ENCODE results near the gene FAM167B. TPM values are rescaled to one million over a fixed set of nuclear protein-coding genes. Genes with fewer than 3 reads are reported as not detected.

FAM167B gene
- total RNA-seq, 2 experiments from 2014 or later, result 1.6 to 1.8 TPM

- Histone ChIP-seq H4K20me1 (ENCODE audit: insufficient read depth, low read length) (no peaks in the 10 kb centered on the region), H3K79me2 (ENCODE audit: insufficient read depth, low read depth, low read length) (no peaks in the 10 kb centered on the region), H3K4me3 (ENCODE audit: low read depth, low read length, poor library complexity, severe bottlenecking) (no peak overlapping the region), H3K4me1 (ENCODE audit: insufficient read depth, low read length, poor library complexity, severe bottlenecking) (no peaks in the 10 kb centered on the region), H3K9me3 (ENCODE audit: low read length) (no peaks in the 10 kb centered on the region), H3K4me2 (ENCODE audit: low read length) (no peak overlapping the region), H3K27ac (ENCODE audit: low read depth, low read length, poor library complexity, severe bottlenecking) (no peak overlapping the region), H2AFZ (ENCODE audit: low read length) (no peak overlapping the region), H3K9me2 (ENCODE audit: insufficient read depth, low read length) (no peaks in the 10 kb centered on the region), H3K36me3 (ENCODE audit: insufficient read depth, low read length) (peaks cover 72% of the 10 kb centered on the region)
- ChIA-PET POLR2A (no interaction called here), CTCF (ENCODE audit: unreplicated experiment) (no interaction called here)
- TF ChIP-seq CTCF (conservative IDR thresholded peaks at IDR 0.05; ENCODE audit: low read length) (no peak), EZH2phosphoT487 (IDR thresholded peaks at IDR 0.05; ENCODE audit: borderline replicate concordance, low read depth, low read length) (no peak)
- DNase-seq (ENCODE audit: low spot score), result no peak
- intact Hi-C loops (cut with micrococcal nuclease; ENCODE audit: unreplicated experiment), result no loop called here
- BruUV-seq (replicated peaks), result no TSS peak
These were observed 15.1 kb upstream of the FAM167B start for GRCh38 chr1:32231843-32232432.

- H3K4me3 ChIP-seq (ENCODE audit: low read depth, low read length, poor library complexity, severe bottlenecking), result no peak overlapping the region
- peaks cover 65% of the 10 kb centered on the region for H3K36me3 ChIP-seq (ENCODE audit: insufficient read depth, low read length)
- CTCF ChIA-PET (ENCODE audit: unreplicated experiment), result no interaction called here
- no peak overlapping the region for H3K27ac ChIP-seq (ENCODE audit: low read depth, low read length, poor library complexity, severe bottlenecking)
- no peak overlapping the region for H2AFZ ChIP-seq (ENCODE audit: low read length)
- no peaks in the 10 kb centered on the region for H3K9me3 ChIP-seq (ENCODE audit: low read length)
- BruUV-seq (replicated peaks), result no TSS peak
- no peak for TF ChIP-seq EZH2phosphoT487 (IDR thresholded peaks at IDR 0.05; ENCODE audit: borderline replicate concordance, low read depth, low read length)
- no peak for TF ChIP-seq CTCF (conservative IDR thresholded peaks at IDR 0.05; ENCODE audit: low read length)
- H3K4me2 ChIP-seq (ENCODE audit: low read length), result no peak overlapping the region
- POLR2A ChIA-PET, result no interaction called here
- no peaks in the 10 kb centered on the region for H3K79me2 ChIP-seq (ENCODE audit: insufficient read depth, low read depth, low read length)
- DNase-seq (ENCODE audit: low spot score), result no peak
- H3K4me1 ChIP-seq (ENCODE audit: insufficient read depth, low read length, poor library complexity, severe bottlenecking), result no peaks in the 10 kb centered on the region
- intact Hi-C loops (cut with micrococcal nuclease; ENCODE audit: unreplicated experiment), result no loop called here
- H4K20me1 ChIP-seq (ENCODE audit: insufficient read depth, low read length), result no peaks in the 10 kb centered on the region
- H3K9me2 ChIP-seq (ENCODE audit: insufficient read depth, low read length), result no peaks in the 10 kb centered on the region
These were observed 14.3 kb upstream of the FAM167B start for GRCh38 chr1:32232558-32233304.

- intact Hi-C loops (cut with micrococcal nuclease; ENCODE audit: unreplicated experiment), result no loop called here
- TF ChIP-seq EZH2phosphoT487 (IDR thresholded peaks at IDR 0.05; ENCODE audit: borderline replicate concordance, low read depth, low read length) (no peak), CTCF (conservative IDR thresholded peaks at IDR 0.05; ENCODE audit: low read length) (no peak)
- no peak overlapping the region for H3K4me2 ChIP-seq (ENCODE audit: low read length)
- H3K9me2 ChIP-seq (ENCODE audit: insufficient read depth, low read length), result no peaks in the 10 kb centered on the region
- BruUV-seq (replicated peaks), result no TSS peak
- no peak for DNase-seq (ENCODE audit: low spot score)
- no peaks in the 10 kb centered on the region for H3K9me3 ChIP-seq (ENCODE audit: low read length)
- H4K20me1 ChIP-seq (ENCODE audit: insufficient read depth, low read length), result no peaks in the 10 kb centered on the region
- no peak overlapping the region for H3K27ac ChIP-seq (ENCODE audit: low read depth, low read length, poor library complexity, severe bottlenecking)
- H2AFZ ChIP-seq (ENCODE audit: low read length), result no peak overlapping the region
- peaks cover 7% of the 10 kb centered on the region for H3K4me1 ChIP-seq (ENCODE audit: insufficient read depth, low read length, poor library complexity, severe bottlenecking)
- H3K36me3 ChIP-seq (ENCODE audit: insufficient read depth, low read length), result peaks cover 46% of the 10 kb centered on the region
- no peaks in the 10 kb centered on the region for H3K79me2 ChIP-seq (ENCODE audit: insufficient read depth, low read depth, low read length)
- no peak overlapping the region for H3K4me3 ChIP-seq (ENCODE audit: low read depth, low read length, poor library complexity, severe bottlenecking)
- ChIA-PET POLR2A (no interaction called here), CTCF (ENCODE audit: unreplicated experiment) (no interaction called here)
These were observed 12.2 kb upstream of the FAM167B start for GRCh38 chr1:32234792-32235191.
